HepG2 (cell line): Measurements from ENCODE around the gene FITM1. TPM values are rescaled to one million over a fixed set of nuclear protein-coding genes. Genes with fewer than 3 reads are reported as not detected.

Source experiments
- BORCS8-MEF2B ChIP-seq: sonication (generic); formaldehyde crosslinking; IDR thresholded peaks from 2 replicates; pipeline ENCODE4 v1.8.0; 2022; ENCODE audit warnings: mild to moderate bottlenecking, missing genetic modification reagents
- MAFF ChIP-seq: IDR thresholded peaks from 2 replicates; pipeline ENCODE4 v1.6.1; 2011; ENCODE audit warnings: low read depth, low read length, improper control_type of control experiment
- MEIS1 ChIP-seq: sonication (generic); formaldehyde crosslinking; IDR thresholded peaks from 2 replicates; pipeline ENCODE4 v1.9.0; 2021; ENCODE audit warnings: mild to moderate bottlenecking, missing genetic modification reagents, moderate library complexity, borderline replicate concordance
- RFXANK ChIP-seq: IDR thresholded peaks from 2 replicates; pipeline ENCODE4 v1.6.1; 2016
- SETDB1 ChIP-seq: sonication (generic); formaldehyde crosslinking; IDR thresholded peaks from 2 replicates; pipeline ENCODE4 v1.5.1; 2020; ENCODE audit warnings: missing genetic modification reagents, mild to moderate bottlenecking, borderline replicate concordance
- TBL1XR1 ChIP-seq: fragments of 150-350 bp; IDR thresholded peaks from 2 replicates; pipeline ENCODE4 v1.6.1; 2014; ENCODE audit warnings: borderline replicate concordance, low read length; ENCODE audit not compliant: partially characterized antibody
- TP53 ChIP-seq: sonication (generic); formaldehyde crosslinking; conservative IDR thresholded peaks from 2 replicates; pipeline ENCODE4 v1.4.0; 2020; ENCODE audit warnings: missing genetic modification reagents
- ZNF17 ChIP-seq: sonication (generic); formaldehyde crosslinking; IDR thresholded peaks from 2 replicates; pipeline ENCODE4 v1.5.0; 2020; ENCODE audit warnings: mild to moderate bottlenecking, missing genetic modification reagents
- ZNF180 ChIP-seq: sonication (generic); formaldehyde crosslinking; IDR thresholded peaks from 2 replicates; pipeline ENCODE4 v1.4.0; 2020; ENCODE audit warnings: low read depth, missing genetic modification reagents, borderline replicate concordance
- ZNF30 ChIP-seq: sonication (generic); formaldehyde crosslinking; IDR thresholded peaks from 2 replicates; pipeline ENCODE4 v1.5.0; 2020; ENCODE audit warnings: mild to moderate bottlenecking, missing genetic modification reagents
- ZNF546 ChIP-seq: sonication (generic); formaldehyde crosslinking; conservative IDR thresholded peaks from 2 replicates; pipeline ENCODE4 v1.8.1; 2023; ENCODE audit warnings: mild to moderate bottlenecking, missing genetic modification reagents
- ZNF552 ChIP-seq: sonication (generic); formaldehyde crosslinking; IDR thresholded peaks from 2 replicates; pipeline ENCODE4 v1.9.0; 2022; ENCODE audit warnings: missing genetic modification reagents, mild to moderate bottlenecking, borderline replicate concordance
- polyA plus RNA-seq, 8 experiments: library from polyadenylated mRNA; depleted of rRNA in 3 of 8; stranded (reverse) in 7 of 8; unstranded in 1 of 8; fragments of >200 nt; fragmentation: Illumina TruSeq in 4 of 8; extraction: Trizol in 4 of 8; gene quantifications; 2 replicates each; pipeline versions ENCODE4 v1.2.1 to v1.2.3, GENCODE V29; 2011 to 2016; ENCODE audit warnings: low read depth in 4 of 8, missing spikeins in 1 of 8, mixed read lengths in 1 of 8; ENCODE audit not compliant: insufficient read depth in 1 of 8
- total RNA-seq, 5 experiments: library from RNA; depleted of rRNA; stranded (reverse); fragments of >200 nt; fragmentation: Illumina TruSeq; extraction: Trizol; gene quantifications; 2 replicates each; pipeline ENCODE4 v1.2.3, GENCODE V29; 2016; ENCODE audit warnings: low read depth in 1 of 5
- TF ChIP-seq, protein P1 (sequence below): sonication (generic); formaldehyde crosslinking; IDR thresholded peaks from 2 replicates; pipeline ENCODE4 v1.4.0; 2020; ENCODE audit warnings: missing genetic modification reagents
- TF ChIP-seq, protein P2 (sequence below): sonication (generic); formaldehyde crosslinking; IDR thresholded peaks from 2 replicates; pipeline ENCODE4 v1.4.0; 2020; ENCODE audit warnings: missing genetic modification reagents
- TF ChIP-seq, protein P3 (sequence below): sonication (generic); formaldehyde crosslinking; conservative IDR thresholded peaks from 2 replicates; pipeline ENCODE4 v1.5.0; 2020; ENCODE audit warnings: missing genetic modification reagents
- TF ChIP-seq, protein P4 (sequence below): sonication (generic); formaldehyde crosslinking; IDR thresholded peaks from 2 replicates; pipeline ENCODE4 v1.8.1; 2023; ENCODE audit warnings: mild to moderate bottlenecking, moderate library complexity, missing genetic modification reagents
- TF ChIP-seq, protein P5 (sequence below): sonication (generic); formaldehyde crosslinking; IDR thresholded peaks from 2 replicates; pipeline ENCODE4 v1.5.0; 2020; ENCODE audit warnings: missing genetic modification reagents

Gene FITM1
- total and polyA plus RNA-seq, 2 of the 13 experiments (the other 11 are each of a cell fraction or from before 2014, with no cell fraction given): 2.7 to 5.8 TPM

DNA sequence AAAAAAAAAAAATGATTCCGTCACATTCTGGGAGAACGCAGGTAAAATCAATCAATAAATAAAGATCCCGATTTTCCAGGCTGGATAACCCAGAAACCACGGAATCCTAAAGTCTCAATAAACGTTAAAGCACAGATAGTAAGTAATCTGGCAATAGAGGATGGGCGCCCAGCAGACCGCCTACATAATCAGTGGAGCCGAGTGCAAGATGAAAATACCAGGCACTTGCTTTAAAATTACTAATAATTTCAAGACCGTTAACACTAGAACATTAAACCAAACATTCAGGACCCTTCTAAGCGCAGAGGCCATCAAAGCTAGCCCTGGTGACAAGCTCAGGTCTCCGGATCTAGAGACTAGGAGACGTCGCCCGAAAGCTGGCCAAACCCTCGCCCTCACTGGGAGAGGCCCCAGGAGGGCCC is 17.1 kb upstream of the FITM1 start (continued):
- 0 out of 2 replicates have a peak, but pooled peaks have one; percentile 76 for TF ChIP-seq SETDB1 (CRISPR knock-in tag)
- TF ChIP-seq, protein P1, sequence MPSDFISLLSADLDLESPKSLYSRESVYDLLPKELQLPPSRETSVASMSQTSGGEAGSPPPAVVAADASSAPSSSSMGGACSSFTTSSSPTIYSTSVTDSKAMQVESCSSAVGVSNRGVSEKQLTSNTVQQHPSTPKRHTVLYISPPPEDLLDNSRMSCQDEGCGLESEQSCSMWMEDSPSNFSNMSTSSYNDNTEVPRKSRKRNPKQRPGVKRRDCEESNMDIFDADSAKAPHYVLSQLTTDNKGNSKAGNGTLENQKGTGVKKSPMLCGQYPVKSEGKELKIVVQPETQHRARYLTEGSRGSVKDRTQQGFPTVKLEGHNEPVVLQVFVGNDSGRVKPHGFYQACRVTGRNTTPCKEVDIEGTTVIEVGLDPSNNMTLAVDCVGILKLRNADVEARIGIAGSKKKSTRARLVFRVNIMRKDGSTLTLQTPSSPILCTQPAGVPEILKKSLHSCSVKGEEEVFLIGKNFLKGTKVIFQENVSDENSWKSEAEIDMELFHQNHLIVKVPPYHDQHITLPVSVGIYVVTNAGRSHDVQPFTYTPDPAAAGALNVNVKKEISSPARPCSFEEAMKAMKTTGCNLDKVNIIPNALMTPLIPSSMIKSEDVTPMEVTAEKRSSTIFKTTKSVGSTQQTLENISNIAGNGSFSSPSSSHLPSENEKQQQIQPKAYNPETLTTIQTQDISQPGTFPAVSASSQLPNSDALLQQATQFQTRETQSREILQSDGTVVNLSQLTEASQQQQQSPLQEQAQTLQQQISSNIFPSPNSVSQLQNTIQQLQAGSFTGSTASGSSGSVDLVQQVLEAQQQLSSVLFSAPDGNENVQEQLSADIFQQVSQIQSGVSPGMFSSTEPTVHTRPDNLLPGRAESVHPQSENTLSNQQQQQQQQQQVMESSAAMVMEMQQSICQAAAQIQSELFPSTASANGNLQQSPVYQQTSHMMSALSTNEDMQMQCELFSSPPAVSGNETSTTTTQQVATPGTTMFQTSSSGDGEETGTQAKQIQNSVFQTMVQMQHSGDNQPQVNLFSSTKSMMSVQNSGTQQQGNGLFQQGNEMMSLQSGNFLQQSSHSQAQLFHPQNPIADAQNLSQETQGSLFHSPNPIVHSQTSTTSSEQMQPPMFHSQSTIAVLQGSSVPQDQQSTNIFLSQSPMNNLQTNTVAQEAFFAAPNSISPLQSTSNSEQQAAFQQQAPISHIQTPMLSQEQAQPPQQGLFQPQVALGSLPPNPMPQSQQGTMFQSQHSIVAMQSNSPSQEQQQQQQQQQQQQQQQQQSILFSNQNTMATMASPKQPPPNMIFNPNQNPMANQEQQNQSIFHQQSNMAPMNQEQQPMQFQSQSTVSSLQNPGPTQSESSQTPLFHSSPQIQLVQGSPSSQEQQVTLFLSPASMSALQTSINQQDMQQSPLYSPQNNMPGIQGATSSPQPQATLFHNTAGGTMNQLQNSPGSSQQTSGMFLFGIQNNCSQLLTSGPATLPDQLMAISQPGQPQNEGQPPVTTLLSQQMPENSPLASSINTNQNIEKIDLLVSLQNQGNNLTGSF (CRISPR knock-in tag): peak; percentile 97
- TF ChIP-seq TP53: 0 out of 2 replicates have a peak, but pooled peaks have one; percentile 90
- no peak for TF ChIP-seq MAFF
- TF ChIP-seq, protein P2, sequence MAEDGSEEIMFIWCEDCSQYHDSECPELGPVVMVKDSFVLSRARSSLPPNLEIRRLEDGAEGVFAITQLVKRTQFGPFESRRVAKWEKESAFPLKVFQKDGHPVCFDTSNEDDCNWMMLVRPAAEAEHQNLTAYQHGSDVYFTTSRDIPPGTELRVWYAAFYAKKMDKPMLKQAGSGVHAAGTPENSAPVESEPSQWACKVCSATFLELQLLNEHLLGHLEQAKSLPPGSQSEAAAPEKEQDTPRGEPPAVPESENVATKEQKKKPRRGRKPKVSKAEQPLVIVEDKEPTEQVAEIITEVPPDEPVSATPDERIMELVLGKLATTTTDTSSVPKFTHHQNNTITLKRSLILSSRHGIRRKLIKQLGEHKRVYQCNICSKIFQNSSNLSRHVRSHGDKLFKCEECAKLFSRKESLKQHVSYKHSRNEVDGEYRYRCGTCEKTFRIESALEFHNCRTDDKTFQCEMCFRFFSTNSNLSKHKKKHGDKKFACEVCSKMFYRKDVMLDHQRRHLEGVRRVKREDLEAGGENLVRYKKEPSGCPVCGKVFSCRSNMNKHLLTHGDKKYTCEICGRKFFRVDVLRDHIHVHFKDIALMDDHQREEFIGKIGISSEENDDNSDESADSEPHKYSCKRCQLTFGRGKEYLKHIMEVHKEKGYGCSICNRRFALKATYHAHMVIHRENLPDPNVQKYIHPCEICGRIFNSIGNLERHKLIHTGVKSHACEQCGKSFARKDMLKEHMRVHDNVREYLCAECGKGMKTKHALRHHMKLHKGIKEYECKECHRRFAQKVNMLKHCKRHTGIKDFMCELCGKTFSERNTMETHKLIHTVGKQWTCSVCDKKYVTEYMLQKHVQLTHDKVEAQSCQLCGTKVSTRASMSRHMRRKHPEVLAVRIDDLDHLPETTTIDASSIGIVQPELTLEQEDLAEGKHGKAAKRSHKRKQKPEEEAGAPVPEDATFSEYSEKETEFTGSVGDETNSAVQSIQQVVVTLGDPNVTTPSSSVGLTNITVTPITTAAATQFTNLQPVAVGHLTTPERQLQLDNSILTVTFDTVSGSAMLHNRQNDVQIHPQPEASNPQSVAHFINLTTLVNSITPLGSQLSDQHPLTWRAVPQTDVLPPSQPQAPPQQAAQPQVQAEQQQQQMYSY (CRISPR knock-in tag): no peak
- TF ChIP-seq RFXANK: no peak
- no peak for TF ChIP-seq BORCS8-MEF2B (CRISPR knock-in tag)
- TF ChIP-seq, protein P3, sequence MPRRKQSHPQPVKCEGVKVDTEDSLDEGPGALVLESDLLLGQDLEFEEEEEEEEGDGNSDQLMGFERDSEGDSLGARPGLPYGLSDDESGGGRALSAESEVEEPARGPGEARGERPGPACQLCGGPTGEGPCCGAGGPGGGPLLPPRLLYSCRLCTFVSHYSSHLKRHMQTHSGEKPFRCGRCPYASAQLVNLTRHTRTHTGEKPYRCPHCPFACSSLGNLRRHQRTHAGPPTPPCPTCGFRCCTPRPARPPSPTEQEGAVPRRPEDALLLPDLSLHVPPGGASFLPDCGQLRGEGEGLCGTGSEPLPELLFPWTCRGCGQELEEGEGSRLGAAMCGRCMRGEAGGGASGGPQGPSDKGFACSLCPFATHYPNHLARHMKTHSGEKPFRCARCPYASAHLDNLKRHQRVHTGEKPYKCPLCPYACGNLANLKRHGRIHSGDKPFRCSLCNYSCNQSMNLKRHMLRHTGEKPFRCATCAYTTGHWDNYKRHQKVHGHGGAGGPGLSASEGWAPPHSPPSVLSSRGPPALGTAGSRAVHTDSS: peak; percentile 91; the same call in 1 of the 2 replicates
- TF ChIP-seq ZNF30 (CRISPR knock-in tag): peak; percentile 86; the same call in 1 of the 2 replicates
- TF ChIP-seq ZNF552 (CRISPR knock-in tag): no peak
- no peak for TF ChIP-seq TBL1XR1
- TF ChIP-seq, protein P4, sequence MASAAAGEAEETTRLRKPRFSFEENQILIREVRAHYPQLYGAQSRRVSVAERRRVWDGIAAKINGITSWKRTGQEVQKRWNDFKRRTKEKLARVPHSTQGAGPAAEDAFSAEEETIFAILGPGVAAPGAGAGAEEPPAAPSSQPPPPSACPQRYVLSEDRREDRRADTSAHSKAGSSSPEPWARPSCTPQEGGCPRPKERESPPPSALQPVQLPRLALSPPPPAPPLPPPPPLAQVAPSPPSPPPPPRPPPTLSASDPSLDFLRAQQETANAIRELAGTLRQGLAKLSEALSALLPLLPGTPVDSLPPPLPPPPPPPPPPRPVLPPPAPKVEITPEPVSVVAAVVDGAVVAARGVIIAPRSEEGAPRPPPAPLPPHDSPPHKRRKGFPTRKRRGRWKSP (CRISPR knock-in tag): no peak
- no peak for TF ChIP-seq MEIS1 (CRISPR knock-in tag)
- TF ChIP-seq ZNF180 (CRISPR knock-in tag): peak; percentile 32; the same call in 1 of the 2 replicates
- TF ChIP-seq, protein P5, sequence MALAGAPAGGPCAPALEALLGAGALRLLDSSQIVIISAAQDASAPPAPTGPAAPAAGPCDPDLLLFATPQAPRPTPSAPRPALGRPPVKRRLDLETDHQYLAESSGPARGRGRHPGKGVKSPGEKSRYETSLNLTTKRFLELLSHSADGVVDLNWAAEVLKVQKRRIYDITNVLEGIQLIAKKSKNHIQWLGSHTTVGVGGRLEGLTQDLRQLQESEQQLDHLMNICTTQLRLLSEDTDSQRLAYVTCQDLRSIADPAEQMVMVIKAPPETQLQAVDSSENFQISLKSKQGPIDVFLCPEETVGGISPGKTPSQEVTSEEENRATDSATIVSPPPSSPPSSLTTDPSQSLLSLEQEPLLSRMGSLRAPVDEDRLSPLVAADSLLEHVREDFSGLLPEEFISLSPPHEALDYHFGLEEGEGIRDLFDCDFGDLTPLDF (CRISPR knock-in tag): peak; percentile 71; the same call in 1 of the 2 replicates
- peak; percentile 52; the same call in 1 of the 2 replicates for TF ChIP-seq ZNF17
- TF ChIP-seq ZNF546 (CRISPR knock-in tag): 0 out of 2 replicates have a peak, but pooled peaks have one; percentile 62
